ENCODE data around the gene ZBTB44.

Gene ZBTB44

DNA sequence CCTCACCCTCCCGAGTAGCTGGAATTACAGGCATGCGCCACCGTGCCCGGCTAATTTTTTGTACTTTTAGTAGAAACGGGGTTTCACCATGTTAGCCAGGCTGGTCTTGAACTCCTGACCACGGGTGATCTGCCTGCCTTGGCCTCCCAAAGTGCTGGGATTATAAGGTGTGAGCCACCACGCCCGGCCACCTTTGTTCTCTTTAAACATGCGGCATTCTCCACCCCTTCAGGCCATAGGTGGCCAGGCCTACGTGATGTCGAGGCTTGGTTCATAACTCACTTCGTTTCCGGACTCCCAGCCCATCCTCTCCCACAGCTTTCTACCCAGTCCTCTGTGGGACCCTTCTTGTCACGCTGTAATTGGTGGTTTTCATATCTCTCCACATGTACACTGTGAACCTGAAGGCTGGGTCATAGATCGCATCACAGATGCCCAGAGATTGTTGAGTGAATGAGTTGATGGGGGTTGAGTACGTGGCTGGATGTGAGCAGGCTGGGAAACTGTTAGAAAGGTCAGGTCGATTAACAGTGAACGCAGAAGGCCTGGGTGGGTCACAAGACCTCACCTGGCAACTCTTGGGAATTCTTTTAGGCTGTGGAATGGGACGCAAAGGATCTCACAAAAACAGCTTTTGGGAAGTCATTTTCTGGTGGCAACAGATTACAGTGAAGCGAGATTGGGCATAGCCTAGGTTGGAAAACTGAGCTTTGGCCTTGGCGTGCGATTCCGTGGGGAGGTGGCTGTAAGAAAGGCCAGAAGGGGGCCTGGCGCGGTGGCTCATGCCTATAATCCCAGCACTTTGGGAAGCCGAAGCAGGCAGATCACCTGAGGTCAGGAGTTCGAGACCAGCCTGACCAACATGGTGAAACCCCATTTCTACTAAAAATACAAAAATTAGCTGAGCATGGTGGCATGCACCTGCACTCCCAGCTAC is 110.7 kb downstream of the ZBTB44 start:
- no peak for DNase-seq
- Mint-ChIP-seq H3K27me3 (ENCODE audit: low read depth, poor library complexity) (peaks cover 14% of the 10 kb centered on the region), H3K36me3 (ENCODE audit: low read depth) (no peaks in the 10 kb centered on the region), H3K4me1 (peaks cover 5% of the 10 kb centered on the region), H3K27ac (no peak overlapping the region), H3K4me3 (no peak overlapping the region), H3K9me3 (peaks cover 12% of the 10 kb centered on the region)
- TF ChIP-seq, protein P1, sequence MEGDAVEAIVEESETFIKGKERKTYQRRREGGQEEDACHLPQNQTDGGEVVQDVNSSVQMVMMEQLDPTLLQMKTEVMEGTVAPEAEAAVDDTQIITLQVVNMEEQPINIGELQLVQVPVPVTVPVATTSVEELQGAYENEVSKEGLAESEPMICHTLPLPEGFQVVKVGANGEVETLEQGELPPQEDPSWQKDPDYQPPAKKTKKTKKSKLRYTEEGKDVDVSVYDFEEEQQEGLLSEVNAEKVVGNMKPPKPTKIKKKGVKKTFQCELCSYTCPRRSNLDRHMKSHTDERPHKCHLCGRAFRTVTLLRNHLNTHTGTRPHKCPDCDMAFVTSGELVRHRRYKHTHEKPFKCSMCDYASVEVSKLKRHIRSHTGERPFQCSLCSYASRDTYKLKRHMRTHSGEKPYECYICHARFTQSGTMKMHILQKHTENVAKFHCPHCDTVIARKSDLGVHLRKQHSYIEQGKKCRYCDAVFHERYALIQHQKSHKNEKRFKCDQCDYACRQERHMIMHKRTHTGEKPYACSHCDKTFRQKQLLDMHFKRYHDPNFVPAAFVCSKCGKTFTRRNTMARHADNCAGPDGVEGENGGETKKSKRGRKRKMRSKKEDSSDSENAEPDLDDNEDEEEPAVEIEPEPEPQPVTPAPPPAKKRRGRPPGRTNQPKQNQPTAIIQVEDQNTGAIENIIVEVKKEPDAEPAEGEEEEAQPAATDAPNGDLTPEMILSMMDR (IDR thresholded peaks at IDR 0.05): no peak

DNA sequence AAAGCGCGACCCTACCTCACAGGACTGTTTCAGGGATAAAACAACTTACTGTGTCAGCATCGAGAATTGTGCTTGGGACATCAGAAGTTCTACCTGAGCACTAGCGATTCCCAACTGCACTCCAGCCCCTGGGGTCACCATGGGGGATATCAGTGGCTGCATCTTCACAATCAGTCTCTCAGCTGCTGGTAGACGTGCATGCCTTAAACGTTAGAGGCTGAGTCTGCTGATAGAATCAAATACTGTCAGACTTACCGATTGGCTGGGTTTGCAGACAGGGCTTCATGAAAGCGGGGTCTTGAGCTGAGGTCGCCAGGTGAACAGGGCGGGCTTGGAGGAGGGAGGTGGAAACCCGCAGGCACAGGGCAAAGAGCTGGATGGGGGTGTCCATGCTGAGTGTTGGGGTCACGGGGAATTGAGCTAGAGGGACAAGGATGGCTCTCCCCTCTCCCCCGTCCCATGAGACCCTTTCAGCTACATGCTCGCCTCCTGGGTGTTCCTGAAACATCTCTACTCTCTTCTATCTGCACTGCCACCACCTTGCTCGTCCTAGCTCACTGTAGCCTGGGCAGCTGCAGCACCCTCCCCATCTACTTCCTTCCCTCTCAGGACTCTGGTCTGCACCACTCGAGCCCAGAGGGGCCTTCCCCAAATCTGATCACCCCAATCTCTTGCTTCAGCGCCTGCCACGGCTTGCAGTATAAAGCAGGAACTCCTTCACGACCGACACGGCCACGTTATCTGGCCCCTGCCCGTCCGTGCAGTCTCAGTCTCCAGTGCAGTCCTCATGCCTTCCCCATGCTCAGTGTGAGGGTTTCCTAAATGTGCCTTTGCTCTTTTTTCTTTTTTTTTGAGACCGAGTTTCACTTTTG is 111.7 kb downstream of the ZBTB44 start:
- Mint-ChIP-seq H3K4me1 (no peaks in the 10 kb centered on the region), H3K27me3 (ENCODE audit: low read depth, poor library complexity) (peaks cover 14% of the 10 kb centered on the region), H3K27ac (no peak overlapping the region), H3K9me3 (peaks cover 12% of the 10 kb centered on the region), H3K36me3 (ENCODE audit: low read depth) (no peaks in the 10 kb centered on the region), H3K4me3 (no peak overlapping the region)
- no peak for DNase-seq
- TF ChIP-seq, protein P1 (IDR thresholded peaks at IDR 0.05): no peak

DNA sequence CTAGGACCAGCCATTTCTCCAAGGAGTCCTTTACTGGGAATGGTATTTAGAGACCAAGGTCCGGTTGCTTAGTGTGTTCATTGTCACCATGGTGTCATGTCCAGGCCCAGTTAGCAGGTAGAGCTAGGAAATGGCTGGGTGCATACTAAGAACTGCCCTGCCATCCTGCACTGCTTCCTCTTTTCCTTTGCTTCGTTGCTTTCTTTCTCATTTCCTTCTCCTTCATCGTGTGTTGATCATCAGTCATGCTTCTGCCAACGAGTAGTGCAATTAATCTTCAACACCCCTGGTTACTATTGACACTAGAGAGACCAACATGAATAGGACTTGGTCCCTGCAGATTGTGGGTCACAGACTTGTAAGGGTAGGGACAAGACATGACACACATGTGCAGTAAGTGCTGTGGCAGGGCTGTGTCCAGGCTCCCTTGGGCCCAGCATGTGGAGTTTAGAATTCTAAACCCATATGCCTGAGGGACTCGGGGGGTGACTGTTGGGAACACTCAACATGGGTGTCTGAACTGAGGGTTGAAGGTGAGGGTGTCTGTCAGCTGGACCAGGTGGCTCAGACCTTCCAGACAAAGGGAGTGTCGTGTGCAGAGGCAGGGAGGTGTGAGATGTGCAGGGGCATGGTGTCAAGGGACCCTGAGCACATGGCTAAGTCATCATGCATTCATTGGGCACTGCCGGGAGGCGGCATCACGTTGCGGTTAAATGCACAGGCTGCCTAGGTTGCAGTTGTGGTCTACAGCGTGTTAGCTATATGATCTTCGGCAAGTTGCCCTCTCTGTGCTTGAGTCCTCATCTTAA is 112.5 kb downstream of the ZBTB44 start:
- DNase-seq: no peak
- no peak overlapping the region for H3K4me3 Mint-ChIP-seq
- no peaks in the 10 kb centered on the region for H3K36me3 Mint-ChIP-seq (ENCODE audit: low read depth)
- H3K27ac Mint-ChIP-seq: no peak overlapping the region
- TF ChIP-seq, protein P1 (IDR thresholded peaks at IDR 0.05): no peak
- H3K4me1 Mint-ChIP-seq: no peaks in the 10 kb centered on the region
- peaks cover 13% of the 10 kb centered on the region for H3K27me3 Mint-ChIP-seq (ENCODE audit: low read depth, poor library complexity)
- peaks cover 12% of the 10 kb centered on the region for H3K9me3 Mint-ChIP-seq

DNA sequence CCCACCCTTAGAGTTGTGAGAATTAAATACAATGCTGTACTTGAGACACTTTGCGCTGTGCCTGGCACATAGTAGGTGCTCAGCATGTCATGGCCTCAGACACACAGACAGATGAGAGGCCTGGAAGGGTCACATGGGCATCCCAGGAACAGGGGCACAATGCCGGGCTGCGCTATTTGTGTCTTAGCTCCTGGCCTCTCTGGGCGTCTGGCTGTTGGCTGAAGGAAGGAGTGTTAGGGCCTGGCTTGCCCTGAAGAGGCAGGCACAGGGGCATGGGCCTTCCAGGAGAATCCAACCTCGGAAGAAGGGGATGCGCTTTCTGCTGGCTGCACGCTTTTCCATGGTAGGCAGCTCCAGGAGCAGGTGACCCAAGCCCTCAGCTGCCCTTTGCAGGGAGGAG is 113.7 kb downstream of the ZBTB44 start:
- no peak for DNase-seq
- Mint-ChIP-seq H3K9me3 (peaks cover 12% of the 10 kb centered on the region), H3K27me3 (ENCODE audit: low read depth, poor library complexity) (peaks cover 9% of the 10 kb centered on the region), H3K4me1 (no peaks in the 10 kb centered on the region), H3K27ac (no peak overlapping the region), H3K4me3 (no peak overlapping the region), H3K36me3 (ENCODE audit: low read depth) (no peaks in the 10 kb centered on the region)
- TF ChIP-seq, protein P1 (IDR thresholded peaks at IDR 0.05): no peak

DNA sequence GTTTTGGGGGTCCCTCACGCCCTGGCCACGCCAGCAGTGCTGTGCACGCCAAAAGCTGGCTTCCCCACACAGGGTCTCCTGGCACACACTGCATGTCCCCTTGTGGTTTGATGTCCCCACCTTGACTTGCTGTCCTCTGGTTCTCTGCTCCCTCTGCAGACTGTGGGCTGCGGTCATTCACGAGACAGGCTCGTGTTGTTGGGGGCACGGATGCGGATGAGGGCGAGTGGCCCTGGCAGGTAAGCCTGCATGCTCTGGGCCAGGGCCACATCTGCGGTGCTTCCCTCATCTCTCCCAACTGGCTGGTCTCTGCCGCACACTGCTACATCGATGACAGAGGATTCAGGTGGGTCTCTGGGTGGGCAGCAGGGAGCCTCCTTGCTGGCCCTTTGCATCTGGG is 114.9 kb downstream of the ZBTB44 start:
- no peak for DNase-seq
- H3K27ac Mint-ChIP-seq: no peak overlapping the region
- TF ChIP-seq, protein P1 (IDR thresholded peaks at IDR 0.05): no peak
- no peaks in the 10 kb centered on the region for H3K36me3 Mint-ChIP-seq (ENCODE audit: low read depth)
- H3K9me3 Mint-ChIP-seq: peaks cover 12% of the 10 kb centered on the region
- H3K4me3 Mint-ChIP-seq: no peak overlapping the region
- H3K27me3 Mint-ChIP-seq (ENCODE audit: low read depth, poor library complexity): peaks cover 9% of the 10 kb centered on the region
- H3K4me1 Mint-ChIP-seq: no peaks in the 10 kb centered on the region

All from nephron progenitor cell (in vitro differentiated cells).